CD14-positive monocyte (primary cell): Measurements from ENCODE around the gene KRTAP16-1. TPM values are rescaled to one million over a fixed set of nuclear protein-coding genes. Genes with fewer than 3 reads are reported as not detected.

Experiments used
- DNase-seq, 3 donors: peaks; one replicate each; pipeline ENCODE4 v3.0.0-alpha.2; 2011 to 2022
- H2AFZ ChIP-seq: 2 replicates; pipeline ENCODE4 v1.6.0; 2012; ENCODE audit warnings: mild to moderate bottlenecking, low read depth, low read length, inconsistent platforms; ENCODE audit not compliant: insufficient read depth, poor library complexity, severe bottlenecking
- H3K27ac ChIP-seq, 2 donors: 1 replicate in 1 of 2; 2 replicates in 1 of 2; pipeline ENCODE4 v1.5.1; 2012 to 2013; ENCODE audit warnings: low read length in 2 of 2, control low read depth in 1 of 2, inconsistent platforms in 1 of 2, low read depth in 1 of 2, mild to moderate bottlenecking in 1 of 2
- H3K27me3 ChIP-seq, 2 donors: one replicate each; pipeline versions ENCODE4 v1.6.0 to v1.6.1; 2011 to 2013; ENCODE audit warnings: low read length in 2 of 2; ENCODE audit not compliant: control insufficient read depth in 2 of 2, insufficient read depth in 2 of 2
- H3K36me3 ChIP-seq, 2 donors: replicated peaks in 1 of 2; 1 replicate in 1 of 2; 2 replicates in 1 of 2; pipeline versions ENCODE4 v1.5.1 to v1.6.1; 2012 to 2013; ENCODE audit warnings: low read length in 2 of 2, control low read depth in 1 of 2, inconsistent platforms in 1 of 2, mild to moderate bottlenecking in 1 of 2; ENCODE audit not compliant: insufficient read depth in 2 of 2, control insufficient read depth in 1 of 2
- H3K4me1 ChIP-seq, 2 donors: 1 replicate in 1 of 2; 2 replicates in 1 of 2; pipeline versions ENCODE4 v1.5.1 to v1.6.1; 2012 to 2013; ENCODE audit warnings: low read length in 2 of 2, control low read depth in 1 of 2, inconsistent platforms in 1 of 2, mild to moderate bottlenecking in 1 of 2, moderate library complexity in 1 of 2; ENCODE audit not compliant: insufficient read depth in 2 of 2, control insufficient read depth in 1 of 2
- H3K4me2 ChIP-seq: replicated peaks from 2 replicates; pipeline ENCODE3; 2012; ENCODE audit warnings: low read length, moderate library complexity, mild to moderate bottlenecking; ENCODE audit not compliant: poor library complexity, severe bottlenecking; ENCODE audit errors: extremely low read depth
- H3K4me3 ChIP-seq, 3 experiments: fragments of 200-600 bp in 1 of 3; sonication (generic) in 1 of 3; replicated peaks in 1 of 3; 1 replicate in 2 of 3; 2 replicates in 1 of 3; pipeline ENCODE4 v1.5.1; 2011 to 2013; ENCODE audit warnings: low read length in 3 of 3, mild to moderate bottlenecking in 3 of 3, control low read depth in 2 of 3, low read depth in 2 of 3, inconsistent platforms in 1 of 3, moderate library complexity in 1 of 3
- H3K79me2 ChIP-seq: 2 replicates; pipeline ENCODE4 v1.6.0; 2012; ENCODE audit warnings: mild to moderate bottlenecking, control low read depth, inconsistent platforms, low read length, moderate library complexity; ENCODE audit not compliant: insufficient read depth
- H3K9ac ChIP-seq: 2 replicates; pipeline ENCODE4 v1.6.0; 2017; ENCODE audit warnings: low read length, mild to moderate bottlenecking; ENCODE audit not compliant: insufficient read depth, poor library complexity, severe bottlenecking
- H3K9me3 ChIP-seq, 2 donors: replicated peaks in 1 of 2; 1 replicate in 1 of 2; 2 replicates in 1 of 2; pipeline versions ENCODE4 v1.5.1 to v1.6.1; 2012 to 2013; ENCODE audit warnings: low read length in 2 of 2, control low read depth in 1 of 2; ENCODE audit not compliant: control insufficient read depth in 1 of 2, insufficient read depth in 1 of 2
- H4K20me1 ChIP-seq: 2 replicates; pipeline ENCODE4 v1.6.0; 2012; ENCODE audit warnings: mild to moderate bottlenecking, low read length, control low read depth, moderate library complexity; ENCODE audit not compliant: insufficient read depth
- H3K27ac Mint-ChIP-seq, 7 donors: one replicate each; pipeline ENCODE4 v1.8.0; 2020; ENCODE audit warnings: mild to moderate bottlenecking in 7 of 7, mixed read lengths in 7 of 7, moderate library complexity in 6 of 7, inconsistent platforms in 2 of 7
- H3K27me3 Mint-ChIP-seq, 3 donors: one replicate each; pipeline ENCODE4 v1.8.0; 2021 to 2022; ENCODE audit warnings: low read depth in 3 of 3, mild to moderate bottlenecking in 3 of 3, mixed read lengths in 3 of 3, moderate library complexity in 3 of 3, inconsistent platforms in 1 of 3
- H3K36me3 Mint-ChIP-seq, 2 donors: one replicate each; pipeline ENCODE4 v1.8.0; 2020; ENCODE audit warnings: mixed read lengths in 2 of 2, inconsistent platforms in 1 of 2, mild to moderate bottlenecking in 1 of 2
- H3K4me1 Mint-ChIP-seq: one replicate; pipeline ENCODE4 v1.8.0; 2020; ENCODE audit warnings: mild to moderate bottlenecking, mixed read lengths
- H3K4me3 Mint-ChIP-seq, 2 donors: one replicate each; pipeline ENCODE4 v1.8.0; 2020; ENCODE audit warnings: mild to moderate bottlenecking in 2 of 2, mixed read lengths in 2 of 2, moderate library complexity in 1 of 2
- H3K9me3 Mint-ChIP-seq, 7 donors: one replicate each; pipeline ENCODE4 v1.8.0; 2020 to 2022; ENCODE audit warnings: mixed read lengths in 7 of 7, mild to moderate bottlenecking in 6 of 7, moderate library complexity in 6 of 7, inconsistent platforms in 2 of 7
- CTCF ChIP-seq: fragments of 200-600 bp; IDR thresholded peaks from one replicate; pipeline ENCODE4 v1.8.0; 2022; ENCODE audit warnings: antibody characterized with exemption, mild to moderate bottlenecking
- WGBS: methylation state at CpG from one replicate; pipeline ENCODE4 v1.1.5; 2013; ENCODE audit warnings: missing lambda C conversion rate; ENCODE audit not compliant: insufficient coverage; 5-methylcytosine and 5-hydroxymethylcytosine counted together
- intact Hi-C, 2 donors: fragments of 100-400 bp; cut with micrococcal nuclease; formaldehyde crosslinking; loops; one replicate each; pipeline versions ENCODE4 v1.15.0 to v1.15.1; 2023
- polyA plus RNA-seq, 3 donors: library from polyadenylated mRNA; depleted of rRNA in 1 of 3; unstranded in 2 of 3; stranded (reverse) in 1 of 3; fragments of 300-500 nt in 2 of 3; fragments of >200 nt in 1 of 3; fragmentation: Illumina TruSeq in 2 of 3; gene quantifications; 1 replicate in 2 of 3; 2 replicates in 1 of 3; pipeline ENCODE4 v1.2.3, GENCODE V29; 2012 to 2021

Gene KRTAP16-1
- polyA plus RNA-seq, 3 donors = not detected

DNA sequence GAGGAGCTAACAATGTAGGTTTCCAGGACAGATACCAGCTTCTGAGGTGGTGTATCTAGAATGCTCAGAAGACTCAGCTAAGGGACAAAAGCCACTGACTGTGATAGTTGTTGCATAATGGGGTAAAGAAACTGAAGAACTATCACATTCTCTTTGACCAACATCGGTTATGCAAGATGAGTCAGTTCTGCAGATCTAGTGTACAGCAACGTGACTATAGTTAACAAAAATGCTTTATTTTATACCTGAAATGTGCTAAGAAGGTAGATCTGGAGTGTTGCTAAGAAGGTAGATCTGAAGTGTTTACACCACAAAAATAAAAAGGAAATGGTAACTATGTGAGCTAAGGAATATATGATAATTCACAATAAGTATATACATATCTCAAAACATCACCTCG lies 41.4 kb downstream of the KRTAP16-1 start:
- H3K4me1 Mint-ChIP-seq = no peaks in the 10 kb centered on the region

GRCh38 chr17:41265078-41265477 lies 44.0 kb downstream of the KRTAP16-1 start, which contains the start of gene KRTAP9-6:
TSS of gene KRTAP9-6 (plus strand) at chr17:41265378. CDS start at chr17:41265378, 0 bp downstream.
- no peak within 1 kb of the TSS for H3K27ac ChIP-seq
- no peak for TF ChIP-seq CTCF
- H2AFZ ChIP-seq = no peak within 1 kb of the TSS
- no peak for DNase-seq
- peaks cover 0 to 6% of the 10 kb centered on the region in 2 donors for H3K27me3 ChIP-seq
- no peaks in the 10 kb centered on the region for H3K4me1 ChIP-seq
- H3K27me3 Mint-ChIP-seq = peaks cover 7 to 14% (median 9%) of the 10 kb centered on the region in 3 donors
- no peak within 1 kb of the TSS for H3K4me2 ChIP-seq
- no peak within 1 kb of the TSS for H3K9ac ChIP-seq
- intact Hi-C loops = no loop called here
- H3K9me3 Mint-ChIP-seq = peaks cover 0 to 3% (median 0%) of the 10 kb centered on the region in 7 donors
- no CpG with 5 or more reads among the region's 2 CpGs for WGBS
- no peak within 1 kb of the TSS for H3K4me3 ChIP-seq
- H3K79me2 ChIP-seq = no peaks in the 10 kb centered on the region
- H3K4me3 Mint-ChIP-seq = peak within 1 kb of the TSS in 1 of 2 donors; percentile 57
- H3K9me3 ChIP-seq = no peaks in the 10 kb centered on the region
- H3K27ac Mint-ChIP-seq = peak within 1 kb of the TSS in 1 of 7 donors; percentile 59
- H3K36me3 Mint-ChIP-seq = no peaks in the 10 kb centered on the region
- no peaks in the 10 kb centered on the region for H4K20me1 ChIP-seq
- H3K4me1 Mint-ChIP-seq = no peaks in the 10 kb centered on the region
- no peaks in the 10 kb centered on the region for H3K36me3 ChIP-seq

More for the DNA sequence above, 41.4 kb downstream of the KRTAP16-1 start:
- peaks cover 6 to 18% (median 13%) of the 10 kb centered on the region in 3 donors for H3K27me3 Mint-ChIP-seq
- H3K4me3 Mint-ChIP-seq = no peak overlapping the region
- no peaks in the 10 kb centered on the region for H3K36me3 Mint-ChIP-seq
- H3K36me3 ChIP-seq = no peaks in the 10 kb centered on the region
- no peak overlapping the region for H3K27ac Mint-ChIP-seq
- H3K27ac ChIP-seq = no peak overlapping the region
- DNase-seq = no peak
- H2AFZ ChIP-seq = no peak overlapping the region
- peaks cover 0 to 2% (median 0%) of the 10 kb centered on the region in 7 donors for H3K9me3 Mint-ChIP-seq
- H3K27me3 ChIP-seq = peaks cover 0 to 6% of the 10 kb centered on the region in 2 donors
- H3K4me1 ChIP-seq = no peaks in the 10 kb centered on the region
- intact Hi-C loops = no loop called here
- no peak overlapping the region for H3K4me2 ChIP-seq
- WGBS = no CpG with 5 or more reads among the region's 3 CpGs
- no peaks in the 10 kb centered on the region for H3K9me3 ChIP-seq
- no peak overlapping the region for H3K4me3 ChIP-seq
- TF ChIP-seq CTCF = no peak
- no peaks in the 10 kb centered on the region for H3K79me2 ChIP-seq
- H3K9ac ChIP-seq = no peak overlapping the region
- no peaks in the 10 kb centered on the region for H4K20me1 ChIP-seq
